ENCODE measurements around the gene PCSK5.

DNA sequence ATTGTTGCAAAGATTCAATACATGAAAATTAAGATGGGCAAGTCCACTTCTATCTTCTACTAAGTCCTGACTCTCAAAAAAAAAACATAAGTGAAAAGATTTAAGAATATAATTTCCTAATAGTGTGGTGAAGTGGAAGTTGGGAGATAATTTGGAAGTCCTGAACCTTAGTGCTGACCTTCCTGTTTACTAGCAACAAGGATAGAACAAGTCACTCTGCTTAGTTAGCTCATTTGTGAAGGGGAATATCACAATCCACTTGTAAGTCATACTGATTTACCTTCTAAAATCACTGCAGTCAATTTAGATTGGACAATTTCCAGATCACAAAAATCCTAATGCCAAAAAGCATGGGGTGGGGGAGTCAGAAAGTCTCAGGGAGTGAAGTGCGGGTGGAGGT is 43.4 kb upstream of the PCSK5 start:
- TF ChIP-seq, protein P1, sequence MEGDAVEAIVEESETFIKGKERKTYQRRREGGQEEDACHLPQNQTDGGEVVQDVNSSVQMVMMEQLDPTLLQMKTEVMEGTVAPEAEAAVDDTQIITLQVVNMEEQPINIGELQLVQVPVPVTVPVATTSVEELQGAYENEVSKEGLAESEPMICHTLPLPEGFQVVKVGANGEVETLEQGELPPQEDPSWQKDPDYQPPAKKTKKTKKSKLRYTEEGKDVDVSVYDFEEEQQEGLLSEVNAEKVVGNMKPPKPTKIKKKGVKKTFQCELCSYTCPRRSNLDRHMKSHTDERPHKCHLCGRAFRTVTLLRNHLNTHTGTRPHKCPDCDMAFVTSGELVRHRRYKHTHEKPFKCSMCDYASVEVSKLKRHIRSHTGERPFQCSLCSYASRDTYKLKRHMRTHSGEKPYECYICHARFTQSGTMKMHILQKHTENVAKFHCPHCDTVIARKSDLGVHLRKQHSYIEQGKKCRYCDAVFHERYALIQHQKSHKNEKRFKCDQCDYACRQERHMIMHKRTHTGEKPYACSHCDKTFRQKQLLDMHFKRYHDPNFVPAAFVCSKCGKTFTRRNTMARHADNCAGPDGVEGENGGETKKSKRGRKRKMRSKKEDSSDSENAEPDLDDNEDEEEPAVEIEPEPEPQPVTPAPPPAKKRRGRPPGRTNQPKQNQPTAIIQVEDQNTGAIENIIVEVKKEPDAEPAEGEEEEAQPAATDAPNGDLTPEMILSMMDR (IDR thresholded peaks at IDR 0.05): no peak
- TF ChIP-seq POLR2A (IDR thresholded peaks at IDR 0.05): no peak

Measured in adrenal gland (tissue), 5 donors.